ENCODE measurements around the gene C19orf25.

Gene C19orf25

DNA sequence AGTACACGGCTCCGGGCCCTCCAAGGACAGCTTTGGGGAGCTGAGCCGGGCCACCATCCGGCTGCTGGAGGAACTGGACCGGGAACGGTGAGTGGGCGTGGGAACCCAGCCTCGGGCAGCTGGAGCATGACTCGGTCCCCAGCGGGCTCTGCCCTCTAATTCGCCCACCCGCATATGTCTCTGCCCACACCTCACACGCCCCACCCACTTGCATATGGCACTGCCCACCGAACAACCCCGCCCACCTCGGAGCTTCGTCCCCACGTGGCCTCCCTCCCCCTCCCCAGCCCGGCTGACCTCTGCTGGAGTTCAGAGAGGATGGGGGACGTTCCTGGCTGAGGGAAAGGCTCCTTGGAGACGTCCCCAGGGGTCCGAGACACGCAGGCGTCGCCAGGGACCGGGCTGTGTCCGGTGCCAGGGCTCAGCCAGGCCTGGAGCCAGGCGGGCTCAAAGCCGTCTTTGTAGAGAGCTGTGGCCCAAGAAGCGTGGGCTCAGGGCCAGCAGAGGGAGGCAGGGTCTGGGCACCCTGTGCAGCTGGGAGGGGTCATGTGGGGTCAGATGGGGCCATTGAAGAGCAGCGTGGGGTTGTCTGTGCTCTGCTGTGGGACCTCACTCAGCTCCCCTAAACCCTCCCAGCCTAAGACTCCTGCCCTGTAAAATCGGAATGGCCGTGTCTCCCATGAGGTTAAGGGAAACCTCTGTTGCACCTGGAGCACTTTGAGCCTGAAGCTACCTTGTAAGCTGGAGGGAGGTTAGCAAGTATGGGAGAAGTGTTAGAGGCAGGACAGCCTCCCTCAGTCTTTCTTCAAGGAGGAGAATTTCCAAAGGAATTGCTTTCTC lies 25.3 kb downstream of the C19orf25 start:
- Histone ChIP-seq H3K4me3 (ENCODE audit: low read depth, low read length) (no peak overlapping the region), H3K27ac (no peak overlapping the region), H3K36me3 (replicated peaks) (no peaks in the 10 kb centered on the region), H3K27me3 (replicated peaks) (peaks cover 82% of the 10 kb centered on the region)
- no peak for DNase-seq
- in situ Hi-C loops (cut with HindIII; ENCODE audit: low pct_ligation_motif_present, low sequenced_read_pairs): no loop called here
- TF ChIP-seq, protein P1, sequence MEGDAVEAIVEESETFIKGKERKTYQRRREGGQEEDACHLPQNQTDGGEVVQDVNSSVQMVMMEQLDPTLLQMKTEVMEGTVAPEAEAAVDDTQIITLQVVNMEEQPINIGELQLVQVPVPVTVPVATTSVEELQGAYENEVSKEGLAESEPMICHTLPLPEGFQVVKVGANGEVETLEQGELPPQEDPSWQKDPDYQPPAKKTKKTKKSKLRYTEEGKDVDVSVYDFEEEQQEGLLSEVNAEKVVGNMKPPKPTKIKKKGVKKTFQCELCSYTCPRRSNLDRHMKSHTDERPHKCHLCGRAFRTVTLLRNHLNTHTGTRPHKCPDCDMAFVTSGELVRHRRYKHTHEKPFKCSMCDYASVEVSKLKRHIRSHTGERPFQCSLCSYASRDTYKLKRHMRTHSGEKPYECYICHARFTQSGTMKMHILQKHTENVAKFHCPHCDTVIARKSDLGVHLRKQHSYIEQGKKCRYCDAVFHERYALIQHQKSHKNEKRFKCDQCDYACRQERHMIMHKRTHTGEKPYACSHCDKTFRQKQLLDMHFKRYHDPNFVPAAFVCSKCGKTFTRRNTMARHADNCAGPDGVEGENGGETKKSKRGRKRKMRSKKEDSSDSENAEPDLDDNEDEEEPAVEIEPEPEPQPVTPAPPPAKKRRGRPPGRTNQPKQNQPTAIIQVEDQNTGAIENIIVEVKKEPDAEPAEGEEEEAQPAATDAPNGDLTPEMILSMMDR (IDR thresholded peaks at IDR 0.05; ENCODE audit: low read depth, low read length, missing control alignments): peak; percentile 28

DNA sequence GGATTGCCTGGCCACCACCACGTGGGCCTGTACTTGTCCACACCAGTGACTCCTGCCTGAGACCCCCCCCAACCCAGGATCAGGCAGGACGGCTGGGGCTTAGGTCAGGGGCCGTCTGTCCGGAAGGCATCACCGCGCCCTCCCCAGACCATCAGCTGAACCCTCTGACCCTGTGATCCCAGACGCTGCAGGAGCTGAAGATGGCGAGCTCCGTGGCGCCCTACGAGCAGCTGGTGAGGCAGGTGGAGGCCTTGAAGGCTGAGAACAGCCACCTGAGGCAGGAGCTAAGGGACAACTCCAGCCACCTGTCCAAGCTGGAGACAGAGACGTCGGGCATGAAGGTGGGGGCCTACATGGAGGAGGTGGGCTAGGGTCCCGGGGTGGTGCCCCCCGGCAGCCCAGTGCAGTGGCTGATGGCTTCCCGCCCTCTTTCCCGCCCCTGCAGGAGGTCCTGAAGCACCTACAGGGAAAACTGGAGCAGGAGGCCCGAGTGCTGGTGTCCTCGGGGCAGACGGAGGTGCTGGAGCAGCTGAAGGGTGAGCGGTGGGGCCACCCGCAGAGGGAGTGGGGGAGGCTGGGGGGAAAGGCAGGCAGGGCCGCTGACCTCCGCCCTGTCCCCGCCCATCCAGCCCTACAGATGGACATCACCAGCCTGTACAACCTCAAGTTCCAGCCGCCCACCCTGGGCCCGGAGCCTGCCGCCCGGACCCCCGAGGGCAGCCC lies 26.1 kb downstream of the C19orf25 start:
- no peak for DNase-seq
- Histone ChIP-seq H3K36me3 (replicated peaks) (no peaks in the 10 kb centered on the region), H3K4me3 (ENCODE audit: low read depth, low read length) (no peak overlapping the region), H3K27me3 (replicated peaks) (peaks cover 77% of the 10 kb centered on the region), H3K27ac (no peak overlapping the region)
- in situ Hi-C loops (cut with HindIII; ENCODE audit: low pct_ligation_motif_present, low sequenced_read_pairs): no loop called here
- TF ChIP-seq, protein P1 (IDR thresholded peaks at IDR 0.05; ENCODE audit: low read depth, low read length, missing control alignments): no peak

DNA sequence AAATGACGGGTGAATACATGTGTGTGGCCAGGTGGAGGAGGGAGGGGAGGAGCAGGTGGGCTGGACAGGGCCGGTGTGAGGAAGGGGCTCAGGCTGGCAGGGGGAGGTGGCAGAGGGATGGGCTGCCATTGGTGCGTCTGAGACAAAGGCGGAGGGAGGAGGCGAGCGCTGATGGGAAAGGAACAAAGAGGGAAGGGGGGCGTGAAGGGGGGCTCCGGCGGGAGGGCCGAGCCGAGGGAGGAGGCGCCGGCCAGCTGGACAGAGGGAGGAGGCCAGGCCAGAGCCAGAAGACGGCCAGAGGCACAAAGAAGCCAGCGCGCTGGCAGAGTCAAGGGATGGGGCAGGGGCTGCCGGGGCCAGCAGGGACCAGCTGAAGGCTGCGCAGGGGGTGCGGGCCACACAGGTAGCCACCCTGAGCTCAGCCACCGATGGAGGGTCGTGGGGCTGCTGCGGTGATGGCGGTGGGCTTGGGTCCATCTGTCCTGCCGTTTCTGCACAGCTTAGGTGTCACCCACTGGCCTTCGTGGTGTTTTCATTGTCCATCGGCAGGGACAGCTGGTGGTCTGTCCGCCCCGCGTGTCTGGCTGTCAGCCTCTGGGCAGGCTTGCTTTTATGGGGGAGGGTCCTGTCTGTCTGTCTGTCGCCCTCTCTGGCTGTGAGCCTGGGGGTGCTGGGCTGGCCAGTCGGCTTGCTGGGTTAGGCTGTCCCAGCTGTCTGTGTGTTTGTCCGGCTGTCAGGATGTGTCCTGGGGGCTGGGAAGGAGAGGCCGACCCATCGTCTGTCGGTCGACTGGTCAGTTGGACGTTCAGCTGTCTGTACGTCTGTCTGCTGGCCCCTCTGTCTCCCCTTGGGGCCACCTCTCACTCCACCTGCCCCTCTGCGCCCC lies 26.9 kb downstream of the C19orf25 start:
- TF ChIP-seq, protein P1 (IDR thresholded peaks at IDR 0.05; ENCODE audit: low read depth, low read length, missing control alignments): no peak
- H3K4me3 ChIP-seq (ENCODE audit: low read depth, low read length): no peak overlapping the region
- no peak for DNase-seq
- H3K27ac ChIP-seq: no peak overlapping the region
- H3K36me3 ChIP-seq (replicated peaks): no peaks in the 10 kb centered on the region
- H3K27me3 ChIP-seq (replicated peaks): peaks cover 72% of the 10 kb centered on the region
- in situ Hi-C loops (cut with HindIII; ENCODE audit: low pct_ligation_motif_present, low sequenced_read_pairs): no loop called here

DNA sequence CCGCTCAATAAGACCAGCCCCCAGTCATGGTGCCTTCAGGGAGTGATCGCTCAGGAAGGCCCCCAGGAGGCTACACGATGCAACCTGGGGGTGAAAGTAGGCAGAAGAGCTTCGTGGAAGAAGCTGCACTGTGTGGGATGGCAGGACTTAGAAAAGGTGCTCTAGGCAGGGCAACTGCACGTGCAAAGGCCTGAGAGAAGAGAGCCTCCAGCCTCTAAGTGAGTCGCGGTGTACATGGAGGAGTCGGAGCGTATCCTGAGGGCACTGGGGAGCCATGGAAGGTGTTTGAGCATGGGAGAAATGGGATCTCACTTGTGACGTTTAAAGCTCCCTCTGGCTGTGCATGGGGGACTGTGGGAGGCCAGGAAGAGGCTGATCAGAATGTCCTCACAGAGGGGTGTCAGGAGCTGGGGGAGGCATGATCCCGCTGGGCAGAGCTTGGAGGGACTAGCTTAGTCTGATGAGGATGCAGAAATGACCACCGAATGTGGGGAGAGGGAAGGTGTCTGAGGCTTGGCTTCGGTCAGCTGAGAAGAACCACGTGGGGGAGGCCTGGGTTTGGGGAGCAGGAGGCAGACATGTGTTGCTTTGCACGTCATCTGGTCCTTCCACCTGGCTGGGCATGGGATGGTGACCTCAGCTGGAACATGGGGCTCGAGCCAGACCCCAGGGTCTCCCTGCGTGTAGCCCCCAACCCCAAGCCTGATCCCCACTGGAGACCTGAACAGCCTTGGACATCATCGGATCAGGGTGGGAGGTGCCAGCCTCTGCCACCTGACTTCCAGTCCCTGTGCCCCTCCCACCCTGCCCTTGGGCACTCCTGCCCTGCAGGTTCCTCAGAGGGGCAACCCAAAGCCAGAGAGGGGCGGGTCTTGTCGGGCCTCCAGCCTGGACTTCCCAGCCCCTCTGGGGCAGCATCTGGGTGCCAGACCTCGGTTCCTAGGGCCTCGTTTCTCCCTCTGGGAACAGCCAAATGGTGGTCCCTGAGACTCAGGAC lies 28.0 kb downstream of the C19orf25 start:
- Histone ChIP-seq H3K27me3 (replicated peaks) (peaks cover 72% of the 10 kb centered on the region), H3K36me3 (replicated peaks) (no peaks in the 10 kb centered on the region), H3K4me3 (ENCODE audit: low read depth, low read length) (no peak overlapping the region), H3K27ac (no peak overlapping the region)
- no peak for DNase-seq
- in situ Hi-C loops (cut with HindIII; ENCODE audit: low pct_ligation_motif_present, low sequenced_read_pairs): no loop called here
- TF ChIP-seq, protein P1 (IDR thresholded peaks at IDR 0.05; ENCODE audit: low read depth, low read length, missing control alignments): no peak
